Epithelial cell of proximal tubule (primary cell): Measurements from ENCODE around the gene PSD4. TPM values are rescaled to one million over a fixed set of nuclear protein-coding genes. Genes with fewer than 3 reads are reported as not detected.

Source experiments
- DNase-seq: peaks from one replicate; pipeline ENCODE4 v3.0.0-alpha.2; 2011; ENCODE audit warnings: low read depth
- H3K4me3 ChIP-seq: 2 replicates; pipeline ENCODE4 v1.5.1; 2011; ENCODE audit warnings: low read depth, mild to moderate bottlenecking, low read length
- CTCF ChIP-seq: conservative IDR thresholded peaks from 2 replicates; pipeline ENCODE4 v1.5.1; 2012; ENCODE audit warnings: low read depth, mild to moderate bottlenecking, low read length
- total RNA-seq: library from RNA; depleted of rRNA; stranded (reverse); fragments of >200 nt; gene quantifications from 2 replicates; pipeline ENCODE4 v1.2.3, GENCODE V29; 2015

The PSD4 gene
- total RNA-seq, 1 donor from 2014 or later, result 7.3 TPM

GRCh38 chr2:113176696-113177355 lies 3.1 kb downstream of the PSD4 start:
- no peak for DNase-seq
- H3K4me3 ChIP-seq, result no peak overlapping the region
- no peak for TF ChIP-seq CTCF

DNA sequence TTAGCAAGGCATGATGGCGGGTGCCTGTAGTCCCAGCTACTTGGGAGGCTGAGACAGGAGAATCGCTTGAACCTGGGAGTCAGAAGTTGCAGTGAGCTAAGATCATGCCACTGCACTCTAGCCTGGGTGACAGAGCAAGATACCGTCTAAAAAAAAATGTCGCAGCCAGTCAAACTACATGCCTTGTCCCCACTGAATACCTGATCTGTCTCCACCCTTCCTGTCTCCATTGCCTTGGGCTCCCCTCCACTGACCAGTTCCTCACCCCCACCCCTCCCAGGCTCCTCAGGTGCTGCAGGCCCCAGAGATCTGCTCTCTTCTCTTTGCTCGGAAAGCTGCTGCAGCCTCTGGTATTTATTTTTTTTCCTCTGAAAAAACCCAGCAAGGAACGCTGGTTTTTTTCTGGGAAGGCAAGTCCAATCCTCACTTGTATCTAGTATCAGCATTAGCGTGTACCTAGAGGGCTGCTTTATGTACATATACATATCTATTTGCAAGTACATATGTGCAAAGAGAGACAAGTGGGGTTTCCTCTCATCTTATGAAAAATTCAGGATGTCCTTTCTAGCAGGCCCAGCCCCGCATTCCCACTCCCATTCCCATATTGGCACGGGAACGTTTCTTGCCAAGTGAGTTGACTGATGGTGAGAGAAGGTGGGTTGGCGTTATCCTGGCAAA lies 4.4 kb downstream of the PSD4 start:
- no peak for DNase-seq

GRCh38 chr2:113178891-113179290 lies 5.1 kb downstream of the PSD4 start:
- H3K4me3 ChIP-seq, result no peak overlapping the region
- no peak for DNase-seq
- TF ChIP-seq CTCF, result no peak

More for the DNA sequence above, 4.4 kb downstream of the PSD4 start:
- H3K4me3 ChIP-seq, result no peak overlapping the region
- no peak for TF ChIP-seq CTCF

GRCh38 chr2:113179446-113180045 lies 5.8 kb downstream of the PSD4 start:
- H3K4me3 ChIP-seq, result no peak overlapping the region
- DNase-seq, result no peak
- TF ChIP-seq CTCF, result no peak

GRCh38 chr2:113180131-113180946 lies 6.6 kb downstream of the PSD4 start:
- H3K4me3 ChIP-seq, result no peak overlapping the region
- no peak for DNase-seq
- no peak for TF ChIP-seq CTCF

DNA sequence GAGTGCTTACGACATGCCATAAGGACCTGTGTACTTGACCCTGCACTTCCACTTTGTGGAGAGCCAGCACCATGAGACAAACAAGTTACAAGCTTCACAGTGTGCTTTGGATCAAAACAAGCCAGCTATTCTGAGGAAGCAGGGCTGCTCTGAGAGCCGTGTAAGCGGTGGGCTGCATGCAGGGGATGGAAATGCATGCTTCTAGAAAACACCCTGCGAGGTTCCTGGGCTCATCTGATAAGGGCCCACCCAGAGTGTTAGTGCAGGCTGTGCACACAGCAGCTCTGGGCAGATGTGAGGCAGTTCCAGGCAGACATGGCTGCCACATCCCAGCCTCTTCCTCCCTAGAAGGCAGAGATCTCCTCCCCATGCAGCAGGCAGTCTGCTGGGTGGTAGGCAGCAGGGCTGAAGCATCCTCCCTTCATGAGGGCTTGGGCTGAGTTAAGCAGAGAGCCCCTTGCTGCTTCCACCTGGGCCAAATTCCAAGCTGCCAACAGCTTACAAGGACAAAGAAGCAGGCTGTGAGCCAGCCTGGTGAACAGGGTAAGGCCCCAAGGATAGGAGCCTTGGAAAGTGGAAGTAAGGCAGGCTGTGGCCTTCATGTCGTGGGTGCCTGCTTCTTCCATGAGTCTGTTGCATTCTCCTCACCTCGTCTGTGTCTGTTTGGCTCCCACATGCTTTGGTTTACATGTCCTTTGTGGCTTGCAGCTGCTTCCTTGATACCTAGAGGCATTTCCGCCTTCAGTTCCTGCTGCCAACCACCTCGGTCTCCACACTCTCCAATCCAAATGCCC lies 7.7 kb downstream of the PSD4 start:
- no peak for TF ChIP-seq CTCF
- no peak overlapping the region for H3K4me3 ChIP-seq
- no peak for DNase-seq
